Duodenal mucosa (tissue), 2 donors: Measurements from ENCODE around the gene TBC1D5.

ENCODE experiments used
- H3K27ac ChIP-seq: one replicate; pipeline ENCODE4 v1.7.0; 2013; ENCODE audit warnings: low read depth, low read length
- H3K27me3 ChIP-seq, 2 donors: one replicate each; pipeline ENCODE4 v1.7.0; 2013; ENCODE audit warnings: low read length in 2 of 2, control low read depth in 1 of 2; ENCODE audit not compliant: insufficient read depth in 2 of 2, control insufficient read depth in 1 of 2
- H3K36me3 ChIP-seq, 2 donors: one replicate each; pipeline ENCODE4 v1.7.0; 2013; ENCODE audit warnings: low read length in 2 of 2, control low read depth in 1 of 2; ENCODE audit not compliant: insufficient read depth in 2 of 2, control insufficient read depth in 1 of 2
- H3K4me1 ChIP-seq, 2 donors: one replicate each; pipeline ENCODE4 v1.7.0; 2013; ENCODE audit warnings: low read length in 2 of 2, control low read depth in 1 of 2; ENCODE audit not compliant: insufficient read depth in 2 of 2, control insufficient read depth in 1 of 2
- H3K4me3 ChIP-seq, 2 donors: one replicate each; pipeline ENCODE4 v1.7.0; 2013; ENCODE audit warnings: low read length in 2 of 2, low read depth in 1 of 2
- H3K9ac ChIP-seq, 2 donors: one replicate each; pipeline ENCODE4 v1.7.0; 2013; ENCODE audit warnings: low read length in 2 of 2, low read depth in 1 of 2
- H3K9me3 ChIP-seq, 2 donors: one replicate each; pipeline ENCODE4 v1.7.0; 2013; ENCODE audit warnings: low read length in 2 of 2, control low read depth in 1 of 2; ENCODE audit not compliant: control insufficient read depth in 1 of 2

TBC1D5 gene

DNA sequence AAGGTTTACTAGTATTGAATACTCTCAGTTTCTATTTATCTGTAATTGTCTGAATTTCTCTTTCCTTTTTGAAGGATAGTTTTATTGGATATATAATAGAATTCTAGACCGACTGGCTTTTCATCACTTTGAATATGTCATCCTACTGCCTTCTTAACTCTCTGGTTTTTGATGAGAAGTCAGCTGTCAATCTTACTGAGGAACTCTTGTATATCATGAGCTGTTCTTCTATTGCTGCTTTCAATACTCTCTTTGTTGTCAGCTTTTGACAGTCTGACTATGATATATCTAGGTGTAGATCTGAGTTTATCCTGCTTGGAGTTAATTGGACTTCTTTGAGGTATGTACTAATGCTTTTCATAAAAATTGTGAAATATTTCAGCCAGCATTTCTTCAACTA, 523.8 kb downstream of the TBC1D5 start:
- H3K36me3 ChIP-seq: no peaks in the 10 kb centered on the region
- no peaks in the 10 kb centered on the region for H3K9me3 ChIP-seq
- no peak overlapping the region for H3K9ac ChIP-seq
- no peak overlapping the region for H3K27ac ChIP-seq
- no peaks in the 10 kb centered on the region for H3K27me3 ChIP-seq
- H3K4me1 ChIP-seq: no peaks in the 10 kb centered on the region
- H3K4me3 ChIP-seq: no peak overlapping the region

DNA sequence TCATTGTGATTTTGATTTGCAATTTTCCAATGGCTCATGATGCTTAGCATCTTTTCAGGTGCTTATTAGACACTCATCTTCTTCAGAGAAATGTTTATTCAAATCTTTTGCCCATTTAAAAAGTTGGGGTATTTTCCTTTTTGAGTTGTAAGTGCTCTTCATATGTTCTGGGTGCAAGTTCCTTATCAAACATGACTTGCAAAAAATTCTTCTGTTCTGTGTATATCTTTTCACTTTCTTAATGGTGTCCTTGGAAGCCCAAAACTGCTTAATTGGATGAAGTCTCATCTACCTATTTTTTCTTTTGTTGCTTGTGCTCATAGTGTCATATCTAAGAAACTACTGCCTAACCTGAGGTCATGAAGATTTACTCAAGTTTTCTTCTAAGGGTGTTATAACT, 524.8 kb downstream of the TBC1D5 start:
- H3K27ac ChIP-seq: no peak overlapping the region
- no peaks in the 10 kb centered on the region for H3K4me1 ChIP-seq
- no peaks in the 10 kb centered on the region for H3K36me3 ChIP-seq
- H3K4me3 ChIP-seq: no peak overlapping the region
- no peak overlapping the region for H3K9ac ChIP-seq
- no peaks in the 10 kb centered on the region for H3K9me3 ChIP-seq
- no peaks in the 10 kb centered on the region for H3K27me3 ChIP-seq

DNA sequence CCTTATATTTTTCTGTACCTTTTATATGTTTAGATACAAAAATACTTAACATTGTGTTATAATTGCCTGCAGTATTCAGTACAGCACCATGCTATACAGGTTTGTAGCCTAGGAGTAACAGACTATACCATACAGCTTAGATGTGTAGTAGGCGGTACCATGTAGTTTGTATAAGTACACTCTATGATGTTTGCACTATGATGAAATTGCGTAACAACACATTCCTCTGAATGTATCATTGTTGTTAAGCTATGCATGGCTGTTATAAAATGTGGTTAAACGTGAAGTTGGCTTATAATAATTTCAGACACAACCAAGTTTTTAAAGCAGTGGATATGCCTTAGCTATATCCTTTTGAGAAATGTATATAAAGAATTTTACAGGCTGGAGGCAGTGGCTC, 529.3 kb downstream of the TBC1D5 start:
- H3K9ac ChIP-seq: no peak overlapping the region
- no peaks in the 10 kb centered on the region for H3K4me1 ChIP-seq
- H3K36me3 ChIP-seq: peaks cover 2 to 3% of the 10 kb centered on the region in 2 donors
- no peaks in the 10 kb centered on the region for H3K27me3 ChIP-seq
- H3K27ac ChIP-seq: no peak overlapping the region
- H3K9me3 ChIP-seq: no peaks in the 10 kb centered on the region
- no peak overlapping the region for H3K4me3 ChIP-seq

DNA sequence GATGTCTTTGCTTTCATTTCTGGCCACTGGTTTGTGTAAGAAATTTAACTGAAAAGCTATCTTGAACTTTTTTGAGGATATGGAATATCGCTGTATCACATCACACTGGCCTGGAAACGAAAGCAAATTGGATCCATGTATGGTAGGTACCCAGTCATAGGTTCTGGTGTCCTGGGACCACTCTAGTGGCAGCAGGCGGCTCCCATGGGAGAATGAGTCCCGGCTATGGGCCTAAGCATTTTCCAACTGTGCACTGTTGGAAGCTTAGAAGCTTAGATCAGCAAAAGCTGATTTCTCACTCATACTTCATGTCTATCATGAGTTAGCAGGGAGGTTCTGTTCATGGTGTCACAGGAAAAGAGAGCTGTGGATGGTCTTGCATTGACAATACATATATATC, 534.5 kb downstream of the TBC1D5 start:
- Histone ChIP-seq H3K9me3 (peaks cover under 1 to 4% of the 10 kb centered on the region in 2 donors), H3K4me1 (no peaks in the 10 kb centered on the region), H3K36me3 (peaks cover 3 to 4% of the 10 kb centered on the region in 2 donors), H3K9ac (no peak overlapping the region), H3K27me3 (no peaks in the 10 kb centered on the region), H3K4me3 (no peak overlapping the region), H3K27ac (no peak overlapping the region)

DNA sequence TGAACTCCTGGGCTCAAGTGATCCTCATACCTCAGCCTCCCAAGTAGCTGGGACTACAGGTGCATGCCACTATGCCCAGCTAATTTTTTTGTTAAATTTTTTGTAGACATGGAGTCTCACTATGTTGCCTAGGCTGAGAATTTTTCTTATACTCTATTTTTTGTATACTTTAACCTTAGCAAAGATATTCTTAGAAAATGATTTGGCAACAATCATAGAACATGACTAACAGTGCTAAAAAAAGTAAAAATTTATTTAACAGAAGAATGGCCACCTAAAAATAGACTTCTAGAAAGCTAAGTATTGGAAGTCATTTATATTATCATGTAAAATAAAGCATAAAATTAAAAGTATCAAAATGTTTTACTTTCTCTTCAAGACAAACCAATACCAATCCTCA, 535.4 kb downstream of the TBC1D5 start:
- Histone ChIP-seq H3K9ac (no peak overlapping the region), H3K4me1 (no peaks in the 10 kb centered on the region), H3K27me3 (no peaks in the 10 kb centered on the region), H3K9me3 (peaks cover 8 to 10% of the 10 kb centered on the region in 2 donors), H3K36me3 (peaks cover 2 to 6% of the 10 kb centered on the region in 2 donors), H3K4me3 (no peak overlapping the region), H3K27ac (no peak overlapping the region)

DNA sequence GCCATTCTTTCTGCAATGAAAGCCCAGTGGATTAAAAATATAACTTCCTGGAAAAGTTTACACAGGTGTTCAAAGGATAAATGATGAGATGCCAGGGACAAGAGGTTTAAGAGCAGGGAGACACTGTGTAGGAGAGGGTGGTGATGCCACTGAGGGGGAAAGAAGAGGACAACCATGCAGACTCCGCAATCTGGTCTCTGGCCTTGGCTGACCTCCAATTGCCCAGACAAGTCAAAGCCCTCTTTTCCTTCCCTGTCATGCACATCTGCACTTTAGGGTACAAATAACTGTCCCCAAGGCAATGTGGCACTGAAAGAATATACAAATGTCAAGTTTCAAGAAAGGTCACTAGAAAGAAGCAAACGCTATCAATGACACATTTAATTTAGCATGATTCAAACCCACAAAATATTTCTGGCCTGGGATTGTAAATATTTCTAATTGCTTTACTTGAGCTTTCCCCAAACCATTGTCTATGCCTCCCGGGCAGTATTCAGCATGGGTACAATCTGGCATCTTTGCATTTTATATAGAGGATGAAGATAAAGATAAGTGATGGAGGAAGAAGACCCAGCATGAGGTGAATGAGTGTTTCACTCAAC, 538.3 kb downstream of the TBC1D5 start:
- no peak overlapping the region for H3K27ac ChIP-seq
- H3K4me3 ChIP-seq: no peak overlapping the region
- H3K36me3 ChIP-seq: peaks cover 0 to 9% of the 10 kb centered on the region in 2 donors
- H3K9me3 ChIP-seq: peaks cover 8 to 10% of the 10 kb centered on the region in 2 donors
- H3K4me1 ChIP-seq: no peaks in the 10 kb centered on the region
- no peak overlapping the region for H3K9ac ChIP-seq
- H3K27me3 ChIP-seq: no peaks in the 10 kb centered on the region

DNA sequence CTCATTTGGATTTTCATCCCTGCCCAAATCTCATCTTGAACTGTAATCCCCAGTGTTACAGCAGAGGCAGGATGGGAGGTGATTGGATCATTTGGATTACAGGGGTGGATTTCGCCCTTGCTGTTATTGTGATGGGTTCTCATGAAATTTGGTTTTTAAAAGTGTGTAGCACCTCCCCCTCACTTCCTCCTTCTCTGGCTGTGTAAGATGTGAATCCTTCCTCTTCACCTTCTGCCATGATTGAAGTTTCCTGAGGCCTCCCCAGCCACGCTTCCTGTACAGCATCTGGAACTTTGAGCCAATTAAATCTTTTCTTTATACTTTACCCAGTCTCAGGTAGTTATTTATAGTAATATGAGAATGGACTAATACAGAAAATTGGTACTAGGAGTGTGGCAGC, 540.9 kb downstream of the TBC1D5 start:
- Histone ChIP-seq H3K9ac (no peak overlapping the region), H3K27ac (no peak overlapping the region), H3K27me3 (no peaks in the 10 kb centered on the region), H3K4me1 (no peaks in the 10 kb centered on the region), H3K36me3 (peaks cover 0 to 5% of the 10 kb centered on the region in 2 donors), H3K4me3 (no peak overlapping the region), H3K9me3 (peaks cover 8 to 10% of the 10 kb centered on the region in 2 donors)

DNA sequence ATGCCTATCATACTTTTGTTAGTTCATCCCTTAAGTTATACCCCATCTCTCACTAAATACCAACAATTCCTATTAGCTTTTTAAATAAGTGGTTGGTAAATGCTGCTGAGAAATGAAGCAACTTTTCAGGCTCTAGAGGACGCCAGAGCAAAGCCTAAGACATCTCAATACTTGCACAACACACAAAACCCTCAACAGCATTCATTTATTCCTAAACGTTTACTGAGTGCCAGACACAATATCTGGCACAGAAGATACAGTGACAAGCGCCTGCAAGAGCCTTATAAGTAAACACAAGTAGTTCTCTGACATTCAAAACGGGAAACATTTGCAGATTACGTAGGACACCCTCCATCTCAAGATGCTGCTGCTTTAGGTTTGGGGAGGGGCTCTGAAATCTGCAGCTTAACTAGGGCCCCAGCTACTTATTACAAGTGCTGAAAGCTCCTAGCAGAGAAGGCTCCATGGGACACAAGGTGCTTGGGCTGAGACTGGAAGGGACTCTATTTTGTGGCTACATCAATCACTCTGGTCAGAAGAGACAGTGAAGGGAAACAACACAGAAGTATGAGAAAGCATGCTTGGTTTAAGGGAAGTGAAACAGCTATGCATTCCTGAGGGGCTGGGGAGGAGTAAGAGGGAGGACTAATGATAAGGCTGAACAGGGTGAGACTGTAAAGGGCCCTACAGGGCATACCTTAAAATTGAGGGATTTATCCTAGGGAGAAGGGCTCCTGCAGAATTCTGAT, 546.4 kb downstream of the TBC1D5 start:
- Histone ChIP-seq H3K27me3 (no peaks in the 10 kb centered on the region), H3K27ac (no peak overlapping the region), H3K36me3 (no peaks in the 10 kb centered on the region), H3K9me3 (no peaks in the 10 kb centered on the region), H3K9ac (no peak overlapping the region), H3K4me3 (no peak overlapping the region), H3K4me1 (peaks cover 4 to 9% of the 10 kb centered on the region in 2 donors)

DNA sequence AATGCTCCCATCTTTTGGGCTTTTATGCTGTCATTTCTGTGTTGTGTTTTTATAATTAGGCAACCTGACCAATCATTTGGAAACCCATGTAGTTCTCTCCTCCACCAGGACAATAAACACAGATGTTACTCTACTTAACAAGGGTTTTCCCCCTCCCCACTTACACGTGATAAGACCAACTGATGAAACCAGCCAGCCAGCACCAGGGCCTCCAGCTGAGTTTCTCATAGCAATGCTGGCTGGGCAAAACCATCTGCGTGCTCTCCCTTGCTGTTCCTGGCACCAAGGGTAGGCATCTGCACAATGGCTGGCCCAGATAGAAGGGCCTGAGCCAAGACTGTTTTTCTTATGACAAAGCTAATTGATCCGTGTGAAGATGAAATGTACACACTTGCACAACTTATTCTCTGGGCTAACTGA, 547.2 kb downstream of the TBC1D5 start:
- no peaks in the 10 kb centered on the region for H3K36me3 ChIP-seq
- H3K27ac ChIP-seq: no peak overlapping the region
- H3K27me3 ChIP-seq: no peaks in the 10 kb centered on the region
- H3K9ac ChIP-seq: no peak overlapping the region
- no peak overlapping the region for H3K4me3 ChIP-seq
- no peaks in the 10 kb centered on the region for H3K9me3 ChIP-seq
- peaks cover 4 to 9% of the 10 kb centered on the region in 2 donors for H3K4me1 ChIP-seq

DNA sequence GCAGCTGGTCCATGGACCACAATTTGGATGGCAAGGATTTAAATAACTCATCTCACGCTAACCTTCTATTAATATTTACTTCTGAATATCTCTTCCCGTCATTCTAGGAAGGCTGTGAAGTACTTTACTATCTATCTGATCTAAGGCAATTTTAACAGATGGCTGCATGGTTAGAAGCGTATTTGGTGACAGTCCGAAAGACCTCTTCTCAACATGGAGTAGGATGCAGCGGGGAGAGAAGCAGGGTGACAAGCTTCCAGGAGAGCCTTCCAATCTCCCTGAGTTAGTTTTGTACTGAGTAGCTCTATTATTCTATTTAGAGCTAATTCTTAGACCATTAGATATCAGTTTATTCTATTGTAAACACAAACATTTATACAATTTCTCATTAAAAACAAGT, 548.3 kb downstream of the TBC1D5 start:
- Histone ChIP-seq H3K27me3 (no peaks in the 10 kb centered on the region), H3K27ac (no peak overlapping the region), H3K9ac (no peak overlapping the region)

More for the DNA sequence above, 548.3 kb downstream of the TBC1D5 start:
- Histone ChIP-seq H3K9me3 (no peaks in the 10 kb centered on the region), H3K4me1 (peaks cover 4 to 9% of the 10 kb centered on the region in 2 donors), H3K4me3 (no peak overlapping the region), H3K36me3 (no peaks in the 10 kb centered on the region)
